OCI-LY1 (cell line): ENCODE data around the gene RBP3.

Experiments
- EZH2 ChIP-seq: fragments of 200-600 bp; sonication (generic), shearing (Covaris generic); IDR thresholded peaks from 2 replicates; pipeline ENCODE4 v1.8.0; 2017; ENCODE audit warnings: borderline replicate concordance, mixed run types, mild to moderate bottlenecking, antibody characterized with exemption, low read length, moderate library complexity, mixed read lengths
- TF ChIP-seq, protein P1 (sequence below): fragments of 200-600 bp; sonication (generic), shearing (Covaris generic); IDR thresholded peaks from 2 replicates; pipeline ENCODE4 v1.5.1; 2017; ENCODE audit warnings: mild to moderate bottlenecking, antibody characterized with exemption, low read length, moderate library complexity, mixed read lengths

DNA sequence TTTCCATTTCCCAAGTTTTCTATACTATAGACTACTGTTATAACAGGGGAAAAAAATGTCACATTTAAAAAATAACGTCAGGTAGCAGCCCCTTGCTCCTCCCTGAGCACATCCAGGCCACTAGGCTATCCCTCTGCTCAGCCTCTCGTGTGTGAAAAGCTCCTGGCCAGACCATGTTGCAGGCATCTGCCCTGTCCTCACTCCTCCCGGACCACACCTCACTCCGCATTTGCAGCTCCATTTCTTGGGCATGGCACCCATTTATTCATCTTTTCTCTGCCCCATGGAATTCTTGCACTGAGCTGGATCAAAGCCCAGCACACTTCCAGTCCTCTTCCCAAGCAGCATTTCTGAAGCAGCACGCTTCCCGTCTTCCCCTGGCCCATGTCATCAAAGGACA is 27.4 kb upstream of the RBP3 start:
- TF ChIP-seq, protein P1, sequence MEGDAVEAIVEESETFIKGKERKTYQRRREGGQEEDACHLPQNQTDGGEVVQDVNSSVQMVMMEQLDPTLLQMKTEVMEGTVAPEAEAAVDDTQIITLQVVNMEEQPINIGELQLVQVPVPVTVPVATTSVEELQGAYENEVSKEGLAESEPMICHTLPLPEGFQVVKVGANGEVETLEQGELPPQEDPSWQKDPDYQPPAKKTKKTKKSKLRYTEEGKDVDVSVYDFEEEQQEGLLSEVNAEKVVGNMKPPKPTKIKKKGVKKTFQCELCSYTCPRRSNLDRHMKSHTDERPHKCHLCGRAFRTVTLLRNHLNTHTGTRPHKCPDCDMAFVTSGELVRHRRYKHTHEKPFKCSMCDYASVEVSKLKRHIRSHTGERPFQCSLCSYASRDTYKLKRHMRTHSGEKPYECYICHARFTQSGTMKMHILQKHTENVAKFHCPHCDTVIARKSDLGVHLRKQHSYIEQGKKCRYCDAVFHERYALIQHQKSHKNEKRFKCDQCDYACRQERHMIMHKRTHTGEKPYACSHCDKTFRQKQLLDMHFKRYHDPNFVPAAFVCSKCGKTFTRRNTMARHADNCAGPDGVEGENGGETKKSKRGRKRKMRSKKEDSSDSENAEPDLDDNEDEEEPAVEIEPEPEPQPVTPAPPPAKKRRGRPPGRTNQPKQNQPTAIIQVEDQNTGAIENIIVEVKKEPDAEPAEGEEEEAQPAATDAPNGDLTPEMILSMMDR, result no peak
- no peak for TF ChIP-seq EZH2
